ENCODE data around the gene EIF4ENIF1.
"Not testable (repeated sequence)": the region's sequence is repeated elsewhere in the genome, so short reads cannot be mapped to it uniquely, and the experiment has no call there.

EIF4ENIF1 gene

GRCh38 chr22:31491218-31491962 lies 1.7 kb upstream of the EIF4ENIF1 start:
- Histone ChIP-seq H3K9ac (ENCODE audit: low read depth, low read length) (no peak overlapping the region), H3K4me1 (ENCODE audit: insufficient read depth, low read length) (peaks cover 13% of the 10 kb centered on the region), H3K36me3 (ENCODE audit: insufficient read depth, low read depth, low read length) (peaks cover 17% of the 10 kb centered on the region), H3K4me3 (ENCODE audit: low read length) (peak overlapping the region; percentile 82), H3K9me3 (ENCODE audit: insufficient read depth, low read depth, low read length) (no peaks in the 10 kb centered on the region), H3K27me3 (ENCODE audit: insufficient read depth, low read length) (peaks cover 7% of the 10 kb centered on the region; the same call in 1 of the 2 replicates), H3K27ac (ENCODE audit: low read length) (no peak overlapping the region)

- Histone ChIP-seq H3K36me3 (ENCODE audit: insufficient read depth, low read depth, low read length) (peaks cover 21% of the 10 kb centered on the region), H3K9ac (ENCODE audit: low read depth, low read length) (peak overlapping the region; percentile 66; the same call in 1 of the 2 replicates), H3K27ac (ENCODE audit: low read length) (no peak overlapping the region), H3K9me3 (ENCODE audit: insufficient read depth, low read depth, low read length) (no peaks in the 10 kb centered on the region), H3K27me3 (ENCODE audit: insufficient read depth, low read length) (peaks cover 7% of the 10 kb centered on the region; the same call in 1 of the 2 replicates), H3K4me3 (ENCODE audit: low read length) (peak overlapping the region; percentile 82), H3K4me1 (ENCODE audit: insufficient read depth, low read length) (peaks cover 13% of the 10 kb centered on the region)
Observed at GRCh38 chr22:31490496-31490925, 869 bp upstream of the EIF4ENIF1 start.

GRCh38 chr22:31488988-31489617 lies 539 bp downstream of the EIF4ENIF1 start:
- no peak overlapping the region for H3K27ac ChIP-seq (ENCODE audit: low read length)

GRCh38 chr22:31488346-31488883 lies 1.2 kb downstream of the EIF4ENIF1 start:
- Histone ChIP-seq H3K27me3 (ENCODE audit: insufficient read depth, low read length) (peaks cover 7% of the 10 kb centered on the region; the same call in 1 of the 2 replicates), H3K4me1 (ENCODE audit: insufficient read depth, low read length) (peaks cover 13% of the 10 kb centered on the region), H3K9ac (ENCODE audit: low read depth, low read length) (peak overlapping the region; percentile 45; the same call in 1 of the 2 replicates), H3K4me3 (ENCODE audit: low read length) (peak overlapping the region; percentile 82), H3K9me3 (ENCODE audit: insufficient read depth, low read depth, low read length) (no peaks in the 10 kb centered on the region), H3K27ac (ENCODE audit: low read length) (no peak overlapping the region), H3K36me3 (ENCODE audit: insufficient read depth, low read depth, low read length) (peaks cover 41% of the 10 kb centered on the region)

More at GRCh38 chr22:31488988-31489617, 539 bp downstream of the EIF4ENIF1 start:
- Histone ChIP-seq H3K9me3 (ENCODE audit: insufficient read depth, low read depth, low read length) (no peaks in the 10 kb centered on the region), H3K4me1 (ENCODE audit: insufficient read depth, low read length) (peaks cover 13% of the 10 kb centered on the region), H3K9ac (ENCODE audit: low read depth, low read length) (peak overlapping the region; percentile 66; the same call in 1 of the 2 replicates), H3K27me3 (ENCODE audit: insufficient read depth, low read length) (peaks cover 7% of the 10 kb centered on the region; the same call in 1 of the 2 replicates), H3K4me3 (ENCODE audit: low read length) (peak overlapping the region; percentile 82), H3K36me3 (ENCODE audit: insufficient read depth, low read depth, low read length) (peaks cover 34% of the 10 kb centered on the region)

- H3K4me1 ChIP-seq (ENCODE audit: insufficient read depth, low read length): peaks cover 13% of the 10 kb centered on the region
- peaks cover 2% of the 10 kb centered on the region; the same call in 1 of the 2 replicates for H3K27me3 ChIP-seq (ENCODE audit: insufficient read depth, low read length)
- H3K9me3 ChIP-seq (ENCODE audit: insufficient read depth, low read depth, low read length): no peaks in the 10 kb centered on the region
- peaks cover 49% of the 10 kb centered on the region for H3K36me3 ChIP-seq (ENCODE audit: insufficient read depth, low read depth, low read length)
- H3K4me3 ChIP-seq (ENCODE audit: low read length): no peak overlapping the region
- no peak overlapping the region for H3K27ac ChIP-seq (ENCODE audit: low read length)
- no peak overlapping the region for H3K9ac ChIP-seq (ENCODE audit: low read depth, low read length)
Observed at GRCh38 chr22:31486951-31487350, 2.7 kb downstream of the EIF4ENIF1 start.

- not testable (repeated sequence) for H3K9me3 ChIP-seq (ENCODE audit: insufficient read depth, low read depth, low read length); H3K9ac ChIP-seq (ENCODE audit: low read depth, low read length); H3K27me3 ChIP-seq (ENCODE audit: insufficient read depth, low read length); H3K27ac ChIP-seq (ENCODE audit: low read length); H3K4me3 ChIP-seq (ENCODE audit: low read length)
- H3K36me3 ChIP-seq (ENCODE audit: insufficient read depth, low read depth, low read length): peaks cover 55% of the 10 kb centered on the region
- peaks cover 13% of the 10 kb centered on the region for H3K4me1 ChIP-seq (ENCODE audit: insufficient read depth, low read length)
Observed at GRCh38 chr22:31486369-31486768, 3.3 kb downstream of the EIF4ENIF1 start.

- H3K27ac ChIP-seq (ENCODE audit: low read length); H3K4me1 ChIP-seq (ENCODE audit: insufficient read depth, low read length); H3K27me3 ChIP-seq (ENCODE audit: insufficient read depth, low read length); H3K9ac ChIP-seq (ENCODE audit: low read depth, low read length); H3K4me3 ChIP-seq (ENCODE audit: low read length); H3K9me3 ChIP-seq (ENCODE audit: insufficient read depth, low read depth, low read length): not testable (repeated sequence)
- peaks cover 77% of the 10 kb centered on the region for H3K36me3 ChIP-seq (ENCODE audit: insufficient read depth, low read depth, low read length)
Observed at GRCh38 chr22:31482470-31482869, 7.2 kb downstream of the EIF4ENIF1 start.

GRCh38 chr22:31481129-31481528 lies 8.5 kb downstream of the EIF4ENIF1 start:
- Histone ChIP-seq H3K4me1 (ENCODE audit: insufficient read depth, low read length) (no peaks in the 10 kb centered on the region), H3K9me3 (ENCODE audit: insufficient read depth, low read depth, low read length) (no peaks in the 10 kb centered on the region), H3K9ac (ENCODE audit: low read depth, low read length) (no peak overlapping the region), H3K27me3 (ENCODE audit: insufficient read depth, low read length) (no peaks in the 10 kb centered on the region), H3K36me3 (ENCODE audit: insufficient read depth, low read depth, low read length) (peaks cover 71% of the 10 kb centered on the region), H3K4me3 (ENCODE audit: low read length) (no peak overlapping the region), H3K27ac (ENCODE audit: low read length) (no peak overlapping the region)

GRCh38 chr22:31477329-31477728 lies 12.3 kb downstream of the EIF4ENIF1 start:
- Histone ChIP-seq H3K36me3 (ENCODE audit: insufficient read depth, low read depth, low read length) (peaks cover 51% of the 10 kb centered on the region), H3K9me3 (ENCODE audit: insufficient read depth, low read depth, low read length) (no peaks in the 10 kb centered on the region), H3K4me1 (ENCODE audit: insufficient read depth, low read length) (no peaks in the 10 kb centered on the region), H3K9ac (ENCODE audit: low read depth, low read length) (no peak overlapping the region), H3K4me3 (ENCODE audit: low read length) (no peak overlapping the region), H3K27ac (ENCODE audit: low read length) (no peak overlapping the region), H3K27me3 (ENCODE audit: insufficient read depth, low read length) (no peaks in the 10 kb centered on the region)

- no peaks in the 10 kb centered on the region for H3K9me3 ChIP-seq (ENCODE audit: insufficient read depth, low read depth, low read length)
- peaks cover 46% of the 10 kb centered on the region for H3K36me3 ChIP-seq (ENCODE audit: insufficient read depth, low read depth, low read length)
- no peak overlapping the region for H3K9ac ChIP-seq (ENCODE audit: low read depth, low read length)
- H3K4me1 ChIP-seq (ENCODE audit: insufficient read depth, low read length): no peaks in the 10 kb centered on the region
- no peak overlapping the region for H3K27ac ChIP-seq (ENCODE audit: low read length)
- no peak overlapping the region for H3K4me3 ChIP-seq (ENCODE audit: low read length)
- no peaks in the 10 kb centered on the region for H3K27me3 ChIP-seq (ENCODE audit: insufficient read depth, low read length)
Observed at GRCh38 chr22:31475800-31476199, 13.8 kb downstream of the EIF4ENIF1 start.

GRCh38 chr22:31474743-31475142 lies 14.9 kb downstream of the EIF4ENIF1 start:
- Histone ChIP-seq H3K36me3 (ENCODE audit: insufficient read depth, low read depth, low read length) (peaks cover 38% of the 10 kb centered on the region), H3K4me3 (ENCODE audit: low read length) (no peak overlapping the region), H3K27ac (ENCODE audit: low read length) (no peak overlapping the region), H3K27me3 (ENCODE audit: insufficient read depth, low read length) (no peaks in the 10 kb centered on the region), H3K4me1 (ENCODE audit: insufficient read depth, low read length) (no peaks in the 10 kb centered on the region), H3K9ac (ENCODE audit: low read depth, low read length) (no peak overlapping the region), H3K9me3 (ENCODE audit: insufficient read depth, low read depth, low read length) (no peaks in the 10 kb centered on the region)
